H1 (cell line): ENCODE results near the gene TRIM62. TPM values are rescaled to one million over a fixed set of nuclear protein-coding genes. Genes with fewer than 3 reads are reported as not detected.

Source experiments
- CTCF ChIA-PET: fragments of 300-600 bp; sonication (Branson Sonifier 250); formaldehyde crosslinking; loops from one replicate; lab custom pipeline; 2021; ENCODE audit not compliant: partially characterized antibody; lab: Charles Lee
- POLR2A ChIA-PET: fragments of 300-600 bp; sonication (Branson Sonifier 250); formaldehyde crosslinking; loops from one replicate; lab custom pipeline; 2021; ENCODE audit warnings: inconsistent platforms; ENCODE audit not compliant: partially characterized antibody; lab: Charles Lee
- DNase-seq, 2 experiments: peaks; one replicate each; pipeline versions ENCODE4 v3.0.0 to v3.0.0-alpha.2; 2010 to 2022; ENCODE audit warnings: low spot score in 2 of 2, low read depth in 1 of 2, mixed read lengths in 1 of 2
- FAIRE-seq: peaks from 2 replicates; lab custom pipeline; 2011; peaks lifted over from hg19 to GRCh38; lab: Jason Lieb, UNC
- H2AFZ ChIP-seq: 2 replicates; pipeline ENCODE4 v1.8.1; 2012; ENCODE audit warnings: low read length, inconsistent platforms
- H2AK5ac ChIP-seq: 2 replicates; pipeline ENCODE4 v1.6.1; 2013; ENCODE audit warnings: low read depth, low read length
- H2BK120ac ChIP-seq: replicated peaks from 2 replicates; pipeline ENCODE3; 2013; ENCODE audit warnings: low read depth, low read length, inconsistent platforms
- H2BK12ac ChIP-seq: 2 replicates; pipeline ENCODE4 v1.6.1; 2013; ENCODE audit warnings: low read depth, low read length
- H2BK15ac ChIP-seq: 2 replicates; pipeline ENCODE4 v1.6.1; 2013; ENCODE audit warnings: low read length
- H2BK20ac ChIP-seq: 2 replicates; pipeline ENCODE4 v1.6.1; 2013; ENCODE audit warnings: low read length
- H2BK5ac ChIP-seq: 2 replicates; pipeline ENCODE4 v1.6.1; 2013; ENCODE audit warnings: low read depth, low read length
- H3K14ac ChIP-seq: 2 replicates; pipeline ENCODE4 v1.6.1; 2013; ENCODE audit warnings: inconsistent platforms; ENCODE audit not compliant: insufficient read length
- H3K18ac ChIP-seq: 2 replicates; pipeline ENCODE4 v1.6.1; 2013; ENCODE audit warnings: low read length; ENCODE audit errors: extremely low read depth
- H3K23ac ChIP-seq: 2 replicates; pipeline ENCODE4 v1.6.1; 2013; ENCODE audit warnings: inconsistent platforms; ENCODE audit not compliant: insufficient read length
- H3K23me2 ChIP-seq: 2 replicates; pipeline ENCODE4 v1.6.1; 2013; ENCODE audit warnings: low read depth, low read length
- H3K27ac ChIP-seq: 2 replicates; pipeline ENCODE4 v1.6.1; 2011; ENCODE audit warnings: low read depth, low read length, inconsistent platforms
- H3K27me3 ChIP-seq, 4 experiments: replicated peaks in 1 of 4; 1 replicate in 1 of 4; 2 replicates in 3 of 4; pipeline versions ENCODE4 v1.6.1 to v1.8.1; 2011 to 2013; ENCODE audit warnings: low read length in 3 of 4, mild to moderate bottlenecking in 3 of 4, inconsistent platforms in 2 of 4, mixed read lengths in 2 of 4, moderate library complexity in 1 of 4; ENCODE audit not compliant: control insufficient read depth in 3 of 4, insufficient read depth in 3 of 4; ENCODE audit errors: extremely low read depth in 1 of 4
- H3K36me3 ChIP-seq, 4 experiments: 2 replicates each; pipeline versions ENCODE4 v1.6.1 to v1.8.1; 2011 to 2013; ENCODE audit warnings: mild to moderate bottlenecking in 4 of 4, low read length in 3 of 4, moderate library complexity in 2 of 4, control low read depth in 1 of 4, inconsistent platforms in 1 of 4; ENCODE audit not compliant: insufficient read depth in 4 of 4, control insufficient read depth in 2 of 4
- H3K4ac ChIP-seq: replicated peaks from 2 replicates; pipeline ENCODE3; 2013; ENCODE audit warnings: low read length, low read depth, mixed read lengths, inconsistent platforms; ENCODE audit not compliant: insufficient read length
- H3K4me1 ChIP-seq, 4 experiments: replicated peaks in 1 of 4; 1 replicate in 1 of 4; 2 replicates in 3 of 4; pipeline versions ENCODE4 v1.6.1 to v1.8.1; 2011 to 2013; ENCODE audit warnings: low read length in 3 of 4, inconsistent platforms in 2 of 4, mixed read lengths in 1 of 4; ENCODE audit not compliant: insufficient read depth in 4 of 4, control insufficient read depth in 3 of 4
- H3K4me2 ChIP-seq, 2 experiments: 2 replicates each; pipeline versions ENCODE4 v1.6.1 to v1.8.1; 2011 to 2013; ENCODE audit warnings: low read depth in 2 of 2, low read length in 2 of 2, control low read depth in 1 of 2, inconsistent platforms in 1 of 2, mild to moderate bottlenecking in 1 of 2; ENCODE audit not compliant: insufficient read depth in 1 of 2
- H3K4me3 ChIP-seq, 4 experiments: fragments of 200-600, 300-600 bp in 1 of 4; sonication (generic), shearing (Covaris generic), sonication (Bioruptor Twin) in 1 of 4; 2 replicates each; pipeline versions ENCODE4 v1.5.1 to v1.8.1; 2011 to 2016; ENCODE audit warnings: low read length in 4 of 4, low read depth in 3 of 4, control low read depth in 2 of 4, inconsistent platforms in 2 of 4, mild to moderate bottlenecking in 2 of 4, mixed read lengths in 1 of 4, moderate library complexity in 1 of 4; ENCODE audit not compliant: insufficient read depth in 2 of 4; ENCODE audit errors: extremely low read depth in 1 of 4
- H3K56ac ChIP-seq: replicated peaks from 2 replicates; pipeline ENCODE3; 2013; ENCODE audit warnings: low read depth, mild to moderate bottlenecking, mixed read lengths, low read length, inconsistent platforms; ENCODE audit not compliant: insufficient read length
- H3K79me1 ChIP-seq: 2 replicates; pipeline ENCODE4 v1.6.1; 2013; ENCODE audit warnings: low read depth, low read length, control low read depth
- H3K79me2 ChIP-seq, 2 experiments: 2 replicates each; pipeline versions ENCODE4 v1.6.1 to v1.8.1; 2012 to 2013; ENCODE audit warnings: low read length in 2 of 2, mild to moderate bottlenecking in 2 of 2, inconsistent platforms in 1 of 2; ENCODE audit not compliant: insufficient read depth in 2 of 2, control insufficient read depth in 1 of 2
- H3K9ac ChIP-seq, 4 experiments: replicated peaks in 1 of 4; 1 replicate in 1 of 4; 2 replicates in 3 of 4; pipeline versions ENCODE4 v1.6.1 to v1.8.1; 2011 to 2013; ENCODE audit warnings: low read depth in 3 of 4, low read length in 3 of 4, control low read depth in 2 of 4, mild to moderate bottlenecking in 2 of 4, moderate library complexity in 2 of 4, inconsistent platforms in 1 of 4; ENCODE audit errors: extremely low read depth in 1 of 4
- H3K9me3 ChIP-seq, 2 experiments: 2 replicates each; pipeline versions ENCODE4 v1.6.1 to v1.8.1; 2012 to 2013; ENCODE audit warnings: mild to moderate bottlenecking in 2 of 2, moderate library complexity in 2 of 2, control low read depth in 1 of 2, inconsistent platforms in 1 of 2, low read depth in 1 of 2, low read length in 1 of 2, mixed read lengths in 1 of 2; ENCODE audit not compliant: insufficient read depth in 2 of 2
- H4K20me1 ChIP-seq, 2 experiments: replicated peaks in 1 of 2; 2 replicates each; pipeline versions ENCODE3 to v1.8.1; 2011 to 2013; ENCODE audit warnings: inconsistent platforms in 2 of 2, low read length in 2 of 2, mild to moderate bottlenecking in 1 of 2; ENCODE audit not compliant: insufficient read depth in 2 of 2, control insufficient read depth in 1 of 2
- H4K5ac ChIP-seq: 2 replicates; pipeline ENCODE4 v1.6.1; 2013; ENCODE audit warnings: low read length, low read depth, mixed read lengths, inconsistent platforms; ENCODE audit not compliant: insufficient read length
- H4K8ac ChIP-seq: 2 replicates; pipeline ENCODE4 v1.8.0; 2013; ENCODE audit warnings: mild to moderate bottlenecking, moderate library complexity, low read length, inconsistent platforms; ENCODE audit not compliant: insufficient read depth; ENCODE audit errors: extremely low read depth
- H4K91ac ChIP-seq: replicated peaks from 2 replicates; pipeline ENCODE3; 2013; ENCODE audit warnings: low read length, mixed read lengths, inconsistent platforms; ENCODE audit not compliant: insufficient read length
- BRCA1 ChIP-seq: IDR thresholded peaks from 2 replicates; pipeline ENCODE4 v1.6.1; 2012; ENCODE audit warnings: low read depth, low read length, improper control_type of control experiment
- CBX5 ChIP-seq: fragments of 300-800, 300-1000 bp; sonication (generic); IDR thresholded peaks from 2 replicates; pipeline ENCODE4 v1.7.1; 2016; ENCODE audit warnings: antibody characterized with exemption, low read length, low read depth
- CBX8 ChIP-seq: fragments of 300-800, 300-1000 bp; sonication (generic); IDR thresholded peaks from 2 replicates; pipeline ENCODE4 v1.7.1; 2016; ENCODE audit warnings: low read depth, low read length, borderline replicate concordance
- CEBPB ChIP-seq: IDR thresholded peaks from 2 replicates; pipeline ENCODE4 v1.6.1; 2012; ENCODE audit warnings: low read depth, low read length
- CHD2 ChIP-seq: IDR thresholded peaks from 2 replicates; pipeline ENCODE4 v1.6.1; 2012; ENCODE audit warnings: low read length, improper control_type of control experiment
- EZH2 ChIP-seq: fragments of 200-600 bp; sonication (generic); IDR thresholded peaks from 2 replicates; pipeline ENCODE4 v1.7.1; 2012; ENCODE audit warnings: low read depth, mild to moderate bottlenecking, moderate library complexity, low read length, inconsistent platforms; ENCODE audit not compliant: severe bottlenecking
- NRF1 ChIP-seq: IDR thresholded peaks from 2 replicates; pipeline ENCODE4 v1.6.1; 2011; ENCODE audit warnings: mild to moderate bottlenecking, low read depth, low read length, improper control_type of control experiment
- POLR2A ChIP-seq, 2 experiments: IDR thresholded peaks; 1 replicate in 1 of 2; 2 replicates in 1 of 2; pipeline ENCODE4 v1.6.1; 2011; ENCODE audit warnings: low read depth in 2 of 2, low read length in 2 of 2, mild to moderate bottlenecking in 2 of 2; ENCODE audit errors: control extremely low read depth in 1 of 2
- RAD21 ChIP-seq, 2 experiments: IDR thresholded peaks in 1 of 2; conservative IDR thresholded peaks in 1 of 2; 2 replicates each; pipeline ENCODE4 v1.6.1; 2011; ENCODE audit warnings: low read depth in 2 of 2, low read length in 2 of 2, improper control_type of control experiment in 1 of 2, inconsistent platforms in 1 of 2, mild to moderate bottlenecking in 1 of 2, moderate library complexity in 1 of 2
- RXRA ChIP-seq: IDR thresholded peaks from 2 replicates; pipeline ENCODE4 v1.6.1; 2011; ENCODE audit warnings: low read depth, mild to moderate bottlenecking, low read length, moderate library complexity; ENCODE audit not compliant: insufficient read depth
- SAP30 ChIP-seq: fragments of 300-600 bp; sonication (generic); IDR thresholded peaks from 2 replicates; pipeline ENCODE4 v1.7.1; 2012; ENCODE audit warnings: low read length, moderate library complexity, mild to moderate bottlenecking, inconsistent platforms; ENCODE audit not compliant: insufficient read depth, insufficient replicate concordance
- SIN3A ChIP-seq, 2 experiments: IDR thresholded peaks in 1 of 2; conservative IDR thresholded peaks in 1 of 2; 2 replicates each; pipeline ENCODE4 v1.6.1; 2011 to 2012; ENCODE audit warnings: low read length in 2 of 2, improper control_type of control experiment in 1 of 2, low read depth in 1 of 2, mild to moderate bottlenecking in 1 of 2
- SIX5 ChIP-seq: IDR thresholded peaks from 2 replicates; pipeline ENCODE4 v1.6.1; 2011; ENCODE audit warnings: mild to moderate bottlenecking, low read depth, low read length
- TAF1 ChIP-seq: IDR thresholded peaks from 2 replicates; pipeline ENCODE4 v1.6.1; 2011; ENCODE audit warnings: mild to moderate bottlenecking, low read depth, low read length
- WGBS, 2 experiments: shearing (Covaris generic) in 1 of 2; methylation state at CpG; one replicate each; pipeline versions ENCODE4 v1.1.6 to v1.1.7; 2013 to 2015; ENCODE audit warnings: low lambda C conversion rate in 2 of 2, mixed read lengths in 2 of 2, inconsistent platforms in 1 of 2, low coverage in 1 of 2, missing lambda C conversion rate in 1 of 2; ENCODE audit not compliant: insufficient replicate concordance in 2 of 2, insufficient coverage in 1 of 2, insufficient read length in 1 of 2; ENCODE audit errors: extremely low coverage in 1 of 2, missing lambda C conversion rate in 1 of 2; 5-methylcytosine and 5-hydroxymethylcytosine counted together
- polyA plus RNA-seq, 7 experiments: library from polyadenylated mRNA; depleted of rRNA in 3 of 7; stranded (reverse) in 5 of 7; unstranded in 2 of 7; fragments of >200 nt in 5 of 7; fragments of 200-250 nt in 2 of 7; gene quantifications; 1 replicate in 5 of 7; 2 replicates in 1 of 7; 4 replicates in 1 of 7; pipeline versions ENCODE4 v1.2.1 to v1.2.3, GENCODE V29; 2011 to 2013; ENCODE audit warnings: missing spikeins in 2 of 7, mixed read lengths in 2 of 7
- total RNA-seq: library from RNA; stranded (reverse); fragmentation: NEBNext Ultra II Directional; extraction: Animal tissue kit (Norgen Biotek cat#: 25700); gene quantifications from 2 replicates; pipeline ENCODE4 v1.2.1, GENCODE V29; 2021

The TRIM62 gene
- total and polyA plus RNA-seq, 2 of the 8 experiments (the other 6 are each of a cell fraction or from before 2014, with no cell fraction given): 6.3 to 10.8 TPM

GRCh38 chr1:33175865-33176264, 6.0 kb downstream of the TRIM62 start:
- Histone ChIP-seq H2BK5ac (no peak overlapping the region), H3K4me1 (peaks cover 0 to 9% (median 4%) of the 10 kb centered on the region in 4 experiments; a peak in 5 of 7 replicates), H3K14ac (no peak overlapping the region), H4K5ac (no peak overlapping the region), H3K9ac (no peak overlapping the region), H3K4me3 (no peak overlapping the region), H3K27ac (no peak overlapping the region), H3K56ac (no peak overlapping the region), H2BK15ac (no peak overlapping the region), H2AFZ (no peak overlapping the region), H4K20me1 (peaks cover 0 to 8% of the 10 kb centered on the region in 2 experiments), H3K79me1 (no peaks in the 10 kb centered on the region; the same call in 1 of the 2 replicates), H3K4ac (no peak overlapping the region), H4K91ac (no peak overlapping the region), H3K18ac (no peak overlapping the region), H3K36me3 (peaks cover 0 to 3% (median 0%) of the 10 kb centered on the region in 4 experiments; a peak in 1 of 8 replicates), H3K9me3 (no peaks in the 10 kb centered on the region), H2BK12ac (no peak overlapping the region), H2BK120ac (no peak overlapping the region), H3K79me2 (no peaks in the 10 kb centered on the region; a peak in 1 of 4 replicates), H3K4me2 (no peak overlapping the region), H3K23me2 (peaks cover 4% of the 10 kb centered on the region), H3K27me3 (no peaks in the 10 kb centered on the region; a peak in 1 of 7 replicates), H3K23ac (no peak overlapping the region), H2BK20ac (no peak overlapping the region), H4K8ac (no peak overlapping the region), H2AK5ac (no peak overlapping the region)
- FAIRE-seq (no peak), DNase-seq (no peak)
- ChIA-PET POLR2A (interaction anchor here (0.9 kb wide), 1 partner anchor 11 kb away, joined by 5 read pairs; no protein-coding TSS in a partner anchor), CTCF (interaction anchor here (1.3 to 1.4 kb wide), 2 partner anchors 120 to 279 kb away, joined by 3 to 4 read pairs; no protein-coding TSS in a partner anchor)
- WGBS, 2 experiments: 92% methylated on average over 2 of the region's 2 CpGs; no CpG with 5 or more reads in 1 of the 2 experiments
- TF ChIP-seq SAP30 (no peak), SIX5 (no peak), RXRA (no peak), CHD2 (no peak), SIN3A (conservative IDR thresholded peaks at IDR 0.05 in 1 of 2, IDR thresholded peaks at IDR 0.05 in 1 of 2; ENCODE audit: low read depth in 1 of 2, low read length in 2 of 2) (no peak), CBX8 (no peak), TAF1 (no peak), EZH2 (no peak), NRF1 (no peak), POLR2A (IDR thresholded peaks at IDR 0.05; ENCODE audit: control extremely low read depth in 1 of 2, low read depth in 2 of 2, low read length in 2 of 2) (no peak), CBX5 (no peak), CEBPB (no peak), RAD21 (IDR thresholded peaks at IDR 0.05 in 1 of 2, conservative IDR thresholded peaks at IDR 0.05 in 1 of 2; ENCODE audit: low read depth in 2 of 2, low read length in 2 of 2) (no peak), BRCA1 (no peak)
